ENCODE results near the gene ZNF280D. TPM values are rescaled to one million over a fixed set of nuclear protein-coding genes. Genes with fewer than 3 reads are reported as not detected.

The ZNF280D gene
- total RNA-seq, 1 experiment from 2014 or later = 28.7 TPM

DNA sequence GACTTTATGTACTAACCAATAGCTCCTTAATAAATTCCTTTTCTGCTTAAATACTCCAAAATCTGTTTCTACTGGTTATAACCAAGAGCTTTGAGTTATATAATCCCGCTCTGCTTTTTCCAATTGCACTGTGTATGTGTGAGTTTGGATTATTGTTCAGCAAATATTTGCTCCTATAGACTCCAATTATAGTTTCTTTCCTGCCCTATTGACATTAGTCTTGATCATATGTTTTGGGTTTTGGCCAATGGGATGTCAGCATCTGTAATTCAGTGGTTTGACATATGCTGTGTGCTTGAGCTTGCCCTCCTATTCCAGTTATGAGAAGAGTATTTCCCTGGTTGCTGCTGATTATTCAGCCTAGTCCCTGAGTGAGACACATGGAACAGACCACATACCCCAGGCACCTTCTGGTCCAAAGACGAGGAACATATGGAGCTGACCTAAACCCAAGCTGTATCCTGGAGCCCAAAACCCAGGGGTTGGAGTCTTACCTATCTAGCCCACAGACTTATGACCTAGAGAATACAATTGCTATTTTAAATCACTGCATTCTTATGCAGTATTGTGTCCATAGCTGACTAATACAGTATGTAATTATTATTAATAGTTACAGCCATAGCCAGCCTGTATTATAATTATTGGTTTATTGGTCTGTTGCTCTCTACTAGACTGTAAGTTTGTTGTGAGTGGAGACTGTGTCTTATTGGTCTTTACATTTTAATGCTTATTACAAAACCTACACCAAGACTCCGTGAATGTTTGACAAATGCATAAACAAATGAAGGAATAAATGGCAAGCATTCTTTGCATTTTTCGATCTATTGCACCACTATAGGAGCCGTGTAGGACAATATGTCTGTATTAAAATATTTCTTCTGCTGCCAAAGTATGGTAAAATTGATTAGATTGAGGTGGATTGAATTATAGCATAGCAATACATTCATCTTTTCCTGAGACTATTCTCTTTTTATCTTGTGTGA is 11.7 kb upstream of the ZNF280D start:
- Mint-ChIP-seq H3K4me3 (ENCODE audit: unreplicated experiment) (no peak overlapping the region), H3K27me3 (ENCODE audit: insufficient read depth, unreplicated experiment) (peaks cover 2% of the 10 kb centered on the region), H3K36me3 (ENCODE audit: insufficient read depth, unreplicated experiment) (no peaks in the 10 kb centered on the region), H3K4me1 (ENCODE audit: low read depth, unreplicated experiment) (no peaks in the 10 kb centered on the region), H3K9me3 (ENCODE audit: unreplicated experiment) (no peaks in the 10 kb centered on the region), H3K27ac (ENCODE audit: unreplicated experiment) (no peak overlapping the region)
- intact Hi-C loops (cut with micrococcal nuclease; ENCODE audit: unreplicated experiment) = no loop called here
- ChIA-PET POLR2A (no interaction called here), CTCF (no interaction called here)
- TF ChIP-seq, protein P1, sequence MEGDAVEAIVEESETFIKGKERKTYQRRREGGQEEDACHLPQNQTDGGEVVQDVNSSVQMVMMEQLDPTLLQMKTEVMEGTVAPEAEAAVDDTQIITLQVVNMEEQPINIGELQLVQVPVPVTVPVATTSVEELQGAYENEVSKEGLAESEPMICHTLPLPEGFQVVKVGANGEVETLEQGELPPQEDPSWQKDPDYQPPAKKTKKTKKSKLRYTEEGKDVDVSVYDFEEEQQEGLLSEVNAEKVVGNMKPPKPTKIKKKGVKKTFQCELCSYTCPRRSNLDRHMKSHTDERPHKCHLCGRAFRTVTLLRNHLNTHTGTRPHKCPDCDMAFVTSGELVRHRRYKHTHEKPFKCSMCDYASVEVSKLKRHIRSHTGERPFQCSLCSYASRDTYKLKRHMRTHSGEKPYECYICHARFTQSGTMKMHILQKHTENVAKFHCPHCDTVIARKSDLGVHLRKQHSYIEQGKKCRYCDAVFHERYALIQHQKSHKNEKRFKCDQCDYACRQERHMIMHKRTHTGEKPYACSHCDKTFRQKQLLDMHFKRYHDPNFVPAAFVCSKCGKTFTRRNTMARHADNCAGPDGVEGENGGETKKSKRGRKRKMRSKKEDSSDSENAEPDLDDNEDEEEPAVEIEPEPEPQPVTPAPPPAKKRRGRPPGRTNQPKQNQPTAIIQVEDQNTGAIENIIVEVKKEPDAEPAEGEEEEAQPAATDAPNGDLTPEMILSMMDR (IDR thresholded peaks at IDR 0.05; ENCODE audit: insufficient read depth in 1 of 2, low read depth in 1 of 2, low read length in 1 of 2, severe bottlenecking in 1 of 2, unreplicated experiment in 1 of 2) = no peak
- no peak for DNase-seq
- no peaks in the 10 kb centered on the region for H3K9me3 ChIP-seq
- no TSS peak for BruUV-seq (replicated peaks)
- no peaks in the 10 kb centered on the region for H3K36me3 ChIP-seq (ENCODE audit: control insufficient read depth, insufficient read depth, low read length)
- H3K4me3 ChIP-seq (ENCODE audit: low read depth, low read length) = no peak overlapping the region
- peaks cover 4% of the 10 kb centered on the region; the same call in 1 of the 2 replicates for H3K4me1 ChIP-seq
- no peaks in the 10 kb centered on the region for H3K27me3 ChIP-seq (replicated peaks; ENCODE audit: control insufficient read depth, insufficient read depth, low read length)

- POLR2A ChIA-PET = no interaction called here
- no peaks in the 10 kb centered on the region for H3K36me3 ChIP-seq (ENCODE audit: control insufficient read depth, insufficient read depth, low read length)
- no peaks in the 10 kb centered on the region for H3K9me3 ChIP-seq
- no TSS peak for BruUV-seq (replicated peaks)
- H3K27me3 ChIP-seq (replicated peaks; ENCODE audit: control insufficient read depth, insufficient read depth, low read length) = no peaks in the 10 kb centered on the region
- TF ChIP-seq, protein P1 (IDR thresholded peaks at IDR 0.05; ENCODE audit: insufficient read depth in 1 of 2, low read depth in 1 of 2, low read length in 1 of 2, severe bottlenecking in 1 of 2, unreplicated experiment in 1 of 2) = no peak
- H3K4me3 ChIP-seq (ENCODE audit: low read depth, low read length) = no peak overlapping the region
- no peak for DNase-seq
- intact Hi-C loops (cut with micrococcal nuclease; ENCODE audit: unreplicated experiment) = no loop called here
- H3K4me1 ChIP-seq = peaks cover 11% of the 10 kb centered on the region; the same call in 1 of the 2 replicates
- CTCF ChIA-PET = no interaction called here
- no peaks in the 10 kb centered on the region for H3K9me3 Mint-ChIP-seq (ENCODE audit: unreplicated experiment)
- H3K4me1 Mint-ChIP-seq (ENCODE audit: low read depth, unreplicated experiment) = no peaks in the 10 kb centered on the region
- no peaks in the 10 kb centered on the region for H3K36me3 Mint-ChIP-seq (ENCODE audit: insufficient read depth, unreplicated experiment)
- no peak overlapping the region for H3K4me3 Mint-ChIP-seq (ENCODE audit: unreplicated experiment)
- no peak overlapping the region for H3K27ac Mint-ChIP-seq (ENCODE audit: unreplicated experiment)
- H3K27me3 Mint-ChIP-seq (ENCODE audit: insufficient read depth, unreplicated experiment) = no peaks in the 10 kb centered on the region
Observed at GRCh38 chr15:56741541-56741940, 8.2 kb upstream of the ZNF280D start.

- Histone ChIP-seq H3K27me3 (replicated peaks; ENCODE audit: control insufficient read depth, insufficient read depth, low read length) (no peaks in the 10 kb centered on the region), H3K36me3 (ENCODE audit: control insufficient read depth, insufficient read depth, low read length) (no peaks in the 10 kb centered on the region), H3K9me3 (no peaks in the 10 kb centered on the region), H3K4me3 (ENCODE audit: low read depth, low read length) (no peak overlapping the region), H3K4me1 (peaks cover 11% of the 10 kb centered on the region; the same call in 1 of the 2 replicates)
- no peaks in the 10 kb centered on the region for H3K27me3 Mint-ChIP-seq (ENCODE audit: insufficient read depth, unreplicated experiment)
- no peaks in the 10 kb centered on the region for H3K36me3 Mint-ChIP-seq (ENCODE audit: insufficient read depth, unreplicated experiment)
- no peak overlapping the region for H3K27ac Mint-ChIP-seq (ENCODE audit: unreplicated experiment)
- H3K4me1 Mint-ChIP-seq (ENCODE audit: low read depth, unreplicated experiment) = no peaks in the 10 kb centered on the region
- POLR2A ChIA-PET = no interaction called here
- no peak overlapping the region for H3K4me3 Mint-ChIP-seq (ENCODE audit: unreplicated experiment)
- no TSS peak for BruUV-seq (replicated peaks)
- intact Hi-C loops (cut with micrococcal nuclease; ENCODE audit: unreplicated experiment) = loop anchor here (10.0 kb wide), 1 partner anchor 245 kb away; no protein-coding TSS in a partner anchor
- H3K9me3 Mint-ChIP-seq (ENCODE audit: unreplicated experiment) = peaks cover 11% of the 10 kb centered on the region
- DNase-seq = peak in 1 of 2 experiments; percentile 17
- CTCF ChIA-PET = no interaction called here
- TF ChIP-seq, protein P1 (IDR thresholded peaks at IDR 0.05; ENCODE audit: insufficient read depth in 1 of 2, low read depth in 1 of 2, low read length in 1 of 2, severe bottlenecking in 1 of 2, unreplicated experiment in 1 of 2) = peak in 1 of 2 experiments; percentile 21
Observed at GRCh38 chr15:56739964-56740640, 6.8 kb upstream of the ZNF280D start.

All from Caco-2 (cell line).